HG02610 (cell line): Measurements from ENCODE around the gene LLGL2.
"Not testable (repeated sequence)": the region's sequence is repeated elsewhere in the genome, so short reads cannot be mapped to it uniquely, and the experiment has no call there.

Source experiments
- ATAC-seq: cut with Tn5 transposase; IDR thresholded peaks from one replicate; pipeline ENCODE4 v1.9.1; 2021; ENCODE audit warnings: mild to moderate bottlenecking, moderate library complexity; ENCODE audit not compliant: unreplicated experiment

The LLGL2 gene

DNA sequence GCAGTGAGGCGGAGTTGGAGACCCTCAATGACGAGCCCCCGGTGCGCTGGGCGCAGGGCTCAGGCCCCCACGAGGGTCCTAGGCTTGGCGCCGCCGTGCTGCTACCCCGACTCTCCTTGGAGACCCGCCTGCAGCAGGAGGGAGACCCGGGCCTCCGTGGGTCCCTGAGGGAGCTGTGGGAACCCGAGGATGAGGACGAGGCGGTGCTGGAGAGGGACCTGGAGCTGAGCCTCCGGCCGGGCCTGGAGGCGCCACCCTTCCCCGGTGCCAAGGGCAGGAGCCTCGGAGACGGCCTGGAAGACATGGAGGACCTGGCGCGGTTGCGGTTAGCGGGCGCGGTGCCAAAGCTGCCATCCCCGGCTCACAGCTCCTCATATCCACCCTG lies 64.4 kb downstream of the LLGL2 start:
- no peak for ATAC-seq

GRCh38 chr17:75590314-75590761 lies 64.8 kb downstream of the LLGL2 start:
- no peak for ATAC-seq

- no peak for ATAC-seq
Observed at GRCh38 chr17:75590849-75591721, 65.6 kb downstream of the LLGL2 start.

DNA sequence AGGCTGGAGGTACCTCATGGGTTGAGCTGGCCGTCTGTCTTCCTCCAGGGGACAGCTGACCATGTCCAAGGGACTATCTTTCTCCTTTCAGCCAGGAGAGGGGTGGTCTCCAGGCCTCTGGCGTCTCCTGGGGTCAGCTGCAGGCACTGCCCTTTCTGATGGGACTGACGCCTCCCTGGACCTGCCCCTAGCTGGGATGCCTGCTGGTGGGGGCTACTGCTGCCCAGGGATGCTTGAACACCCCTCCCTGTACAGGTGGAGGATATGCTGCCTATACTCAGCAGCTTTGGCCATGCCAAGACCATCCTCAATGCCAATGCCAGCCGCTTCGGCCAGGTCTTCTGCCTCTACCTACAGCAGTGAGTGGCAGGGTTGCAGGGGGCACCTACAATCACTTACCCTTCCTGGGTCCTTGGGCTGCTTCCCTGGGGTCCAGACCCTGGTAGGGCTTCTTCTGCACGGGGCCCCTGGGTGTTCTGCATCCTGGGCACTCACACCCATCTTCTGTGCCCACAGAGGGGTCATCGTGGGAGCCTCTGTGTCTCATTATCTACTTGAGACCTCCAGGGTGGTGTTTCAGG lies 66.3 kb downstream of the LLGL2 start:
- ATAC-seq: no peak

GRCh38 chr17:75592348-75593020 lies 67.0 kb downstream of the LLGL2 start:
- no peak for ATAC-seq

GRCh38 chr17:75593430-75593829 lies 67.9 kb downstream of the LLGL2 start:
- not testable (repeated sequence) for ATAC-seq

DNA sequence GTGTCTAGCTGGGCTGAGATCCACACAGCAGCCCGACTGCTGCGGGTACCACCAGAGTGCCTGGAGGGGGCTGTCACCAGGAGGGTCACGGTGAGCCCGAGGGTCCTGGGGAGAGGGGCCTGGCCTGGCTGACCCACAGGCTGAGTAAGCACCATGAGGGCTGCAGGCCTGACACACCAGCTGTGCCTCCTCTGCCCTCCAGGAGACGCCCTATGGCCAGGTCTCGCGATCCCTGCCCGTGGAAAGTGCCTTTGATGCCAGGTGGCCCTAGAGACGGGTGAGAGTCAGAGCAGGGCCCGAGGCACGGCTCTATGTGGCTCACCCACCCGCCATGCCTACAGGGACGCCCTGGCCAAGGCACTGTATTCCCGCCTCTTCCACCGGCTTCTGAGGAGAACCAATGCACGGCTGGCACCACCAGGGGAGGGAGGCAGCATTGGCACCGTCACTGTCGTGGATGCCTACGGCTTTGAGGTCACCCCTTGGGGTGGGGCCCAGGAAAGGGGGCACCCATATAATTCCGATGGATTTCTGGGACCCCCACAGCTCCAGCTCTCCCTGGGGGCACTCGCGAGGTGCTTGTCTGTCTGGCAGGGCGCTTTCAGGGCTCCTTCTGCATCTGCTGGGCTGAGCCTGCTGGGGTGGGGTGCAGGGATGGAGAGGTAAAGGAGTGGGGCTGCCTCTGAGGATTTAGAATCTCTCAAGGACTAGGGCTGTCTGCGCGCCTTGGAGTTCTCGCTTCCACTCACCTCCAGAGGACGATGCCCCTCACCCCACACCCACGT lies 69.2 kb downstream of the LLGL2 start:
- no peak for ATAC-seq

DNA sequence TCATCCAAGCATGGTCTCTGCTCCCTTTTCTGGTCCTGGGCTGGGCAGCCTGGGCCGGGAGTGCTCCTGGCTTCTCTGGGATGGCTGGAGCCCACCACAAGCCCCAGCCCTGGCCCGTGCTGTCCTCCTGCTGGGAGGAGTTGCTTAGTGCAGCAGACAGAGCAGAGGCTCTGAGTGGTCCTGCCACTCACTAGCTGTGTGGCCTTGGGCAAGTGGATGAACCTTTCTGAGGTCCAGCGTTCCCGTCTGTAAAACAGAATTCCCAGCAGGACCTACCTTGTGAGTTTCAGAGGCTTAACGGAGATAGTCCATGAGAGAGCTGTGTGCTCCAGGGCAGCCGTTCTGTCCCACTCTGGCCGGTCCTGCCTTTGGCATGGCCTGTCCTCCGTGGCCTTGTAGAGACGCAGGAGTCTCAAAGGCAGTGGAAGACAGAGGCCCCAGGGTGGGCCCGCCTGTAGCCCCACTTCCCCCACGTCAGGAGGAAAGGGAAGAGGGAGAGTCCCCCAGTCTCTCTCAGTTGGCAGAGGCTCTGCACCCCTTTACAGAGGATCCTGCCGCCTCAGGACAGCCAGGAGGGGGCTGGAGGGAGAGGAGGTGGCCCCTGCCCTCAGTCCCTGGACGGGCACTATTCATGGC lies 69.9 kb downstream of the LLGL2 start:
- ATAC-seq: no peak

- no peak for ATAC-seq
Observed at GRCh38 chr17:75595920-75596313, 70.4 kb downstream of the LLGL2 start.

- no peak for ATAC-seq
Observed at GRCh38 chr17:75596320-75597087, 71.0 kb downstream of the LLGL2 start.

GRCh38 chr17:75601057-75601987 lies 75.8 kb downstream of the LLGL2 start:
- no peak for ATAC-seq

DNA sequence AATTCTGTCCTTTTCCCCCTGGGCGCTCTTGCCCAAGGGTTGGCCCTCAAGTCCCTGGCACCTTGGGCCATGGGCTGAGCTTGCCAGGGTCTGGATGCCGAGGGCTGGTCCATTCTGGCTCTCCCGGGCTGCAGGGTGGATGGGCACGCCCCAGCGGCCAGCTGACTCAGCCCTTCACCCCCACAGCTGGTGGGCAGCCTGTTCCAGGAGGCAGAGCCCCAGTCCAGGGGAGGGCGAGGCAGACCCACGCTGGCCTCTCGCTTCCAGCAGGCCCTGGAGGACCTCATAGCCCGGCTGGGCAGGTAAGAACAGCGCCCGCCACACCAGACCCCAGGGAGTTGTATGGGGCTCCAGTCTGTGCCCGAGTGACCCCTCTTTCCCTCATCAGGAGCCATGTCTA lies 77.1 kb downstream of the LLGL2 start:
- ATAC-seq: no peak

- no peak for ATAC-seq
Observed at GRCh38 chr17:75603123-75603522, 77.6 kb downstream of the LLGL2 start.

- no peak for ATAC-seq
Observed at GRCh38 chr17:75604034-75604695, 78.7 kb downstream of the LLGL2 start.

GRCh38 chr17:75605790-75606189 lies 80.3 kb downstream of the LLGL2 start:
- ATAC-seq: no peak

- no peak for ATAC-seq
Observed at GRCh38 chr17:75607086-75607485, 81.6 kb downstream of the LLGL2 start.

- no peak for ATAC-seq
Observed at GRCh38 chr17:75610103-75610984, 84.8 kb downstream of the LLGL2 start.
